ENCODE results near the gene MACO1. TPM values are rescaled to one million over a fixed set of nuclear protein-coding genes. Genes with fewer than 3 reads are reported as not detected.
"Not testable (repeated sequence)": the region's sequence is repeated elsewhere in the genome, so short reads cannot be mapped to it uniquely, and the experiment has no call there.

Gene MACO1, protein sequence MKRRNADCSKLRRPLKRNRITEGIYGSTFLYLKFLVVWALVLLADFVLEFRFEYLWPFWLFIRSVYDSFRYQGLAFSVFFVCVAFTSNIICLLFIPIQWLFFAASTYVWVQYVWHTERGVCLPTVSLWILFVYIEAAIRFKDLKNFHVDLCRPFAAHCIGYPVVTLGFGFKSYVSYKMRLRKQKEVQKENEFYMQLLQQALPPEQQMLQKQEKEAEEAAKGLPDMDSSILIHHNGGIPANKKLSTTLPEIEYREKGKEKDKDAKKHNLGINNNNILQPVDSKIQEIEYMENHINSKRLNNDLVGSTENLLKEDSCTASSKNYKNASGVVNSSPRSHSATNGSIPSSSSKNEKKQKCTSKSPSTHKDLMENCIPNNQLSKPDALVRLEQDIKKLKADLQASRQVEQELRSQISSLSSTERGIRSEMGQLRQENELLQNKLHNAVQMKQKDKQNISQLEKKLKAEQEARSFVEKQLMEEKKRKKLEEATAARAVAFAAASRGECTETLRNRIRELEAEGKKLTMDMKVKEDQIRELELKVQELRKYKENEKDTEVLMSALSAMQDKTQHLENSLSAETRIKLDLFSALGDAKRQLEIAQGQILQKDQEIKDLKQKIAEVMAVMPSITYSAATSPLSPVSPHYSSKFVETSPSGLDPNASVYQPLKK
- polyA plus RNA-seq (2013, experiment 1 of 4): 17.1 TPM
- polyA plus RNA-seq (2013, experiment 2 of 4): 20.4 TPM
- 14.4 TPM for polyA plus RNA-seq (2013, experiment 3 of 4)
- 16.0 TPM for polyA plus RNA-seq (2013, experiment 4 of 4)

DNA sequence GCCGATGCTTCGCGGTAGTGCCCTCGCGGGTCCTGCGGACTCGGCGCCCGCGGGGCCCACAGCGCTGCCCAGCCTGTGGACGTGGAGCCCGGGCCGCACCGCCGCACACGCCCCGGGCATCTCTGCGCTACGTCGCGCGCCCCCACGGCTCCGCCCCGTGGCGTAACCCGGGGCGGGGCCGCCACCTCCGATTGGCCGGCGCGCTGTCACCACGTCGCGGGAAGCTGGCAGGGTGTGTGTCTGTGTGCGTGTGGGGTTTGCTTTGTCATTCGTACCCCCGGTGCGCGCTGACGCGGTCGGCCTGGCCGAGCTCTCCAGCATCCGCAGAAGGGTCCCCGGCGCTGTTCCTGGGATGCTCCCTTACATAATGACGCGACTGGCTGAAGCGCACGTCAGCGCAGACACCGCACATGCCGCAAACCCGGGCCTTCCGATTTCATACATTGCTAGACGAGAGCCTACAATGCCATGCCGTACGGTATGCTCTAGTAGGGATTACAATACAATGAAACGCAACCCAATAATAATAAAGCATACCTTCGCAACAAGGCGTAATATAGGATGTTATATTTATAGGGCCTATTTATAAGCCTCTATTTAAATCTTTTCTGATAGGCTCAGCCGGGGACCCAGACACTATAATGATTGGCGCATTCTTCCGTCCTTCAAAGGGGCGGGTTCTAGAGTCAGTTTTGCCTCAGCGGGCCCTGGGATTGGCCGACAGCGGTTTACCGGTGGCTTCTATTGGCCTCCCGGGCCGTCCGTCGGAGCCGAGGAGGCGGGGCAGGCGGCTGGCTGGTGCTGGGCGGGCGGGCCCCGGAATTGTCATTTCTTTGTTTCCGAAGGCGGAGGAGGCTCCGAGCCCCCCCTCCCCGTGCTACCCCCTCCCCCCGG is at the start of gene MACO1:
MACO1 (plus strand) TSS at position 825 of the 894 bp plus-strand sequence. CDS start 202 bp downstream, outside the sequence.
- Histone ChIP-seq H3K4me3 (ENCODE audit: insufficient read depth, low read depth, low read length) (peak within 1 kb of the TSS; percentile 73), H3K9me3 (ENCODE audit: control insufficient read depth, low read length) (no peaks in the 10 kb centered on the region), H3K36me3 (ENCODE audit: control insufficient read depth, insufficient read depth, low read length) (no peaks in the 10 kb centered on the region), H3K4me1 (ENCODE audit: control insufficient read depth, insufficient read depth, low read length) (peaks cover 9% of the 10 kb centered on the region), H3K27me3 (ENCODE audit: control insufficient read depth, insufficient read depth, low read length, poor library complexity, severe bottlenecking) (peaks cover 18% of the 10 kb centered on the region), H3K27ac (ENCODE audit: insufficient read depth, low read depth, low read length, poor library complexity, severe bottlenecking) (peak within 1 kb of the TSS; percentile 78)
- 0% methylated on average over 84 of the region's 87 CpGs for WGBS, 2 experiments

DNA sequence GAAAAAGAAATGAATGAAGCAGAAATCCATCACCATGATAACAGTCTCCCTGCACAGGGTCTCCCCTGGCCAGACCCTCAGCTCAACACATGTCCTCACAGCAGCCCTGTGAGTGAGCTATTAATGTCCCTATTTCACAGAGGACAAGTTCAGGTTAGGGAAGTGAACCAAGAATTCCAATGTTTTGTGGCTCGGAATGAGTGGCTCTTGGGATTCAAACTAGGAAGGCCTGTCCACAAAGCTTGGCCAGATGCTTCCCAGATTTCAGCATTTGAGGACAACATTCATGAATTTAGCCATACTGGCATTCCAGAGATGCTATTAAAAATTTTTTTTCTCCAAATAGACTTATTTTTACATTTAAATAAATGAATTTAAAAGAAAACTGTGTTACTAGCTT is 48.2 kb upstream of the MACO1 start:
- WGBS, 2 experiments: 94 to 97% methylated on average over 1 of the region's 1 CpG
- H3K4me1 ChIP-seq (ENCODE audit: control insufficient read depth, insufficient read depth, low read length); H3K27ac ChIP-seq (ENCODE audit: insufficient read depth, low read depth, low read length, poor library complexity, severe bottlenecking); H3K27me3 ChIP-seq (ENCODE audit: control insufficient read depth, insufficient read depth, low read length, poor library complexity, severe bottlenecking); H3K4me3 ChIP-seq (ENCODE audit: insufficient read depth, low read depth, low read length); H3K9me3 ChIP-seq (ENCODE audit: control insufficient read depth, low read length); H3K36me3 ChIP-seq (ENCODE audit: control insufficient read depth, insufficient read depth, low read length): not testable (repeated sequence)

DNA sequence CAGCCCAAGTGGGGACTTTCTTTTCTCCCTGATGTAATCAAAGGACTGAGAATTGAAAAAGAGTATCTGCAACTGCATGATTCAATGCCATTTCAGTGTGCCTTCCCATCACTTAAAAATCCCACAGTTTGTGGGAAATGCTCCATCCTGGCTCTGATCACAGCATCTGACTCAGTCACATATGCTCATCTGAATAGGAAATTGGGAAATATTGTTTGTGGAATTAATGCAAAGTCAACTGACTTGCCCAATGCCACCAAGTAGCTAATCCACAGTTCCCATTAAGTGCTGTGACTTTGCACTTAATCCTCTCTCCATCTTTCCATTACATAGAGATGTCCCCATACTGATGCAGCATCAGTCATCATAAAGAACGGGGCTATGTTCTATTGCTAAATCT is 47.6 kb upstream of the MACO1 start:
- not testable (repeated sequence) for H3K4me3 ChIP-seq (ENCODE audit: insufficient read depth, low read depth, low read length); H3K4me1 ChIP-seq (ENCODE audit: control insufficient read depth, insufficient read depth, low read length); H3K27ac ChIP-seq (ENCODE audit: insufficient read depth, low read depth, low read length, poor library complexity, severe bottlenecking); H3K9me3 ChIP-seq (ENCODE audit: control insufficient read depth, low read length); H3K27me3 ChIP-seq (ENCODE audit: control insufficient read depth, insufficient read depth, low read length, poor library complexity, severe bottlenecking); H3K36me3 ChIP-seq (ENCODE audit: control insufficient read depth, insufficient read depth, low read length)
- 91 to 100% methylated on average over 1 of the region's 1 CpG for WGBS, 2 experiments

DNA sequence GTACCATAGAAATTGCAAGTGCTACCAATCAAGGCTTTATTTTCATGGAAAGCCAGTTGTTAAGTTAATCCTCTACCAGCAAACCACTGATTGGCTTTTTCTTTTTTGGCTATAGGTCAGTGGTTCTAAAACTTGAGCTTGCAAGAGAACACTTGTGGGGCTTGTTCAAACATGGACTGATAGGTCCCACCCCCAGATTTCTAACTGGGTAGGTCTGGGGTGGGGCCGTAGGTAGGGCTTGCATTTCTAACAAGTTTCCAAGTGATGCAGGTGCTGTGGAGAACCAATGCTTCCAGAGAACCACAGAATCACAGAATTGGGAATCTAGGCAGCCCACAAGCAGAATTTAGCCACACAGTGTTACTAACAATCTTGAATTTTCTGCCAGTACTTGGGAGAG is 46.8 kb upstream of the MACO1 start:
- no CpG with 5 or more reads among the region's 1 CpG for WGBS, 2 experiments
- not testable (repeated sequence) for H3K4me3 ChIP-seq (ENCODE audit: insufficient read depth, low read depth, low read length)

DNA sequence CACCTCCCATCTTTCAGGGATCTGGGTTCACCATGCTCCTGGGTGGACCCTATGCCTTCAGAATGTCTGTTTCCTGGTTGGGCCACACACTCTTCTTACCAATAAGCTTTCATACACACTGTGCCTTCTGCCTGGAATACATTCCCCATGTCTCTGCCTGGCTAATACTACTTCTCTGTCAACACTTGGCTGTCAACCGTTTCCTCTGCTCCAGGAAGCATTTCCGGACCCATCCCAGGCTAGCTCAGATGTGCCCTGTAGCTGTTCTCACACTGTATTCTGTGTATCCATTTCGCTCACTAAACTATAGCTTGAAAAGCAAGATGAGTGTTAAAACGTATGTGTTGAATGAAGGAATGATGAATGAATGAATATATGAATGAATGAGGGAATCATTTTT is 43.6 kb upstream of the MACO1 start:
- not testable (repeated sequence) for H3K4me1 ChIP-seq (ENCODE audit: control insufficient read depth, insufficient read depth, low read length); H3K27me3 ChIP-seq (ENCODE audit: control insufficient read depth, insufficient read depth, low read length, poor library complexity, severe bottlenecking); H3K4me3 ChIP-seq (ENCODE audit: insufficient read depth, low read depth, low read length); H3K9me3 ChIP-seq (ENCODE audit: control insufficient read depth, low read length); H3K27ac ChIP-seq (ENCODE audit: insufficient read depth, low read depth, low read length, poor library complexity, severe bottlenecking); H3K36me3 ChIP-seq (ENCODE audit: control insufficient read depth, insufficient read depth, low read length)
- 92 to 96% methylated on average over 4 of the region's 4 CpGs for WGBS, 2 experiments

More for the DNA sequence above, 46.8 kb upstream of the MACO1 start:
- not testable (repeated sequence) for H3K27me3 ChIP-seq (ENCODE audit: control insufficient read depth, insufficient read depth, low read length, poor library complexity, severe bottlenecking); H3K4me1 ChIP-seq (ENCODE audit: control insufficient read depth, insufficient read depth, low read length); H3K27ac ChIP-seq (ENCODE audit: insufficient read depth, low read depth, low read length, poor library complexity, severe bottlenecking); H3K36me3 ChIP-seq (ENCODE audit: control insufficient read depth, insufficient read depth, low read length); H3K9me3 ChIP-seq (ENCODE audit: control insufficient read depth, low read length)

DNA sequence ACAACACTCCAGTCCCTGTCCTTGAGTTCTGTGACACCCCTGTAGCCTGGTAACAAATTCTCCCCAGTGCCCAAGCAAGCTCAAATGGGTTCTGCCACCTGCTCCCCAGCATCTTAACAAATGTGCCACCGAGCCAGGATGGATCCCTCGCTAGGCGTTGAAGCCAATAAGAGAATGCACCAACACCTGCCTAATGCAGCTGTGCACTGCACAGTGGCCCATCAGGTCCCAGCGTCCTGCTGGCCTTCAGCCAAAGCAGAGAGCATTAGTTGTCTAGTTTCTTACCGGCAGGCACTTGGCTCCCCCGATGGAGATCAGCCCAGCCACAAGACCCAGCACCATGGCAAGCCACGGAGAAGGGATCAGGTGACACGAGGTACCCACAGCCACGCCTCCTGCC is 42.0 kb upstream of the MACO1 start:
- H3K9me3 ChIP-seq (ENCODE audit: control insufficient read depth, low read length); H3K27me3 ChIP-seq (ENCODE audit: control insufficient read depth, insufficient read depth, low read length, poor library complexity, severe bottlenecking); H3K4me3 ChIP-seq (ENCODE audit: insufficient read depth, low read depth, low read length); H3K4me1 ChIP-seq (ENCODE audit: control insufficient read depth, insufficient read depth, low read length); H3K27ac ChIP-seq (ENCODE audit: insufficient read depth, low read depth, low read length, poor library complexity, severe bottlenecking); H3K36me3 ChIP-seq (ENCODE audit: control insufficient read depth, insufficient read depth, low read length): not testable (repeated sequence)
- 88 to 92% methylated on average over 5 to 6 of the region's 9 CpGs for WGBS, 2 experiments

DNA sequence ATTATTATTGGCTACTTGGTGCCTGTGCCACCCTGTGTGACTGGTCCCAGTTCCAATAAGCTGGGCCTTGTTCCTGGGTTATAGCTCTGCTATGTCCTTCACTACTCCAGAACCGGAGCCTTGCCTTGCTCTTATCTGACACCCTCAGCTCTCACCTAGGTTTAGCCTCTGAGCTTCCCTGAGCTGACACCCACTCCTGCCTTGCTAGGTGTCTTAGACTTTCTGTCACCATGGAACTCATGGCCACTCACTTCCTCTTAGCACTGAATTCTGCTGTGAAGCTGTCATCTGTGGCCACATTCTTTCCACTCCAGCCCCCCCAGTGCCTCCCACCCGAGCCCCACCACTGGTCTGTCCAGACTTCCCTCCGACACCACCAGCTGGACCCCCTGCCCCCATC is 41.0 kb upstream of the MACO1 start:
- H3K4me1 ChIP-seq (ENCODE audit: control insufficient read depth, insufficient read depth, low read length); H3K27ac ChIP-seq (ENCODE audit: insufficient read depth, low read depth, low read length, poor library complexity, severe bottlenecking); H3K4me3 ChIP-seq (ENCODE audit: insufficient read depth, low read depth, low read length); H3K9me3 ChIP-seq (ENCODE audit: control insufficient read depth, low read length); H3K27me3 ChIP-seq (ENCODE audit: control insufficient read depth, insufficient read depth, low read length, poor library complexity, severe bottlenecking); H3K36me3 ChIP-seq (ENCODE audit: control insufficient read depth, insufficient read depth, low read length): not testable (repeated sequence)
- 88 to 92% methylated on average over 3 of the region's 3 CpGs for WGBS, 2 experiments

DNA sequence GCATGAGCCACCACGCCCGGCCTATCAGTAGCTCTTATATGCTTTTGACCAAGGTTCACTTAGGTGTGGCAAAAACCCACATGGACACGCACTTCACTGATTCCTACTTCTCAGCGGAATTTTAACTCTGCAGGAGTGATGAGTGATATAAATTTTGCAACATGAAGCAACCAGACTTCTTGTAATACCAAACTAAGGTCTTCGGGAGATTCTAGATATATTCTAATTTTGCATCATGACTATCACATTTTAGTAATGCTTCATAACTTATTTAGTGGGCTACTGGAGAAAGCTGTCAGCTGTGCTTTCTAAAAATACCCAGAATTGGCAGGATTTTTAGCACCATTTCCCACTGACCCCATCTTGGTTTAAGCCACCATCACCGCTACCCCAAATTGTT is 37.9 kb upstream of the MACO1 start:
- Histone ChIP-seq H3K27me3 (ENCODE audit: control insufficient read depth, insufficient read depth, low read length, poor library complexity, severe bottlenecking) (no peaks in the 10 kb centered on the region), H3K4me1 (ENCODE audit: control insufficient read depth, insufficient read depth, low read length) (no peaks in the 10 kb centered on the region), H3K27ac (ENCODE audit: insufficient read depth, low read depth, low read length, poor library complexity, severe bottlenecking) (no peak overlapping the region), H3K9me3 (ENCODE audit: control insufficient read depth, low read length) (no peaks in the 10 kb centered on the region), H3K4me3 (ENCODE audit: insufficient read depth, low read depth, low read length) (no peak overlapping the region), H3K36me3 (ENCODE audit: control insufficient read depth, insufficient read depth, low read length) (no peaks in the 10 kb centered on the region)
- WGBS, 2 experiments: 91 to 96% methylated on average over 4 to 6 of the region's 6 CpGs

DNA sequence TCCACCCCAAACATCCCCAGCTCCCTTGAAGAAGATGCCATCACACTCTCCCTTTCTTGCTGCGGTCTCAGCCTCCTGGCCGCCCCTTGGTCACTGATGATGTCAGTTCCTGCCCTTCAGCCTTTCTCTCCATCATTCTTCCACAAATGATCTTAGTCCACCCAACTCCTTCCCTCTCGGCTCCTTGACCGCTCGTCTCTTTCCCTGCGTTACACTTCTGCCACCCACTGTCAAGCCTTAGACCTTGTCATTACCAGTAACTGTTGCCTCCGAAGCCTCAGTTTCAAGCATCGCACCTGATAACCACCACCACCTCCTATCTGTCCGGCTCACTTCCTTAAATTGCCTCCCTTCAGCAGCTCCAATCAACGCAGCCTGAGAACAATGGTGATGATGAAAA is 33.1 kb upstream of the MACO1 start:
- not testable (repeated sequence) for H3K4me3 ChIP-seq (ENCODE audit: insufficient read depth, low read depth, low read length); H3K9me3 ChIP-seq (ENCODE audit: control insufficient read depth, low read length); H3K4me1 ChIP-seq (ENCODE audit: control insufficient read depth, insufficient read depth, low read length); H3K27ac ChIP-seq (ENCODE audit: insufficient read depth, low read depth, low read length, poor library complexity, severe bottlenecking); H3K27me3 ChIP-seq (ENCODE audit: control insufficient read depth, insufficient read depth, low read length, poor library complexity, severe bottlenecking); H3K36me3 ChIP-seq (ENCODE audit: control insufficient read depth, insufficient read depth, low read length)
- 81 to 90% methylated on average over 2 of the region's 10 CpGs for WGBS, 2 experiments

DNA sequence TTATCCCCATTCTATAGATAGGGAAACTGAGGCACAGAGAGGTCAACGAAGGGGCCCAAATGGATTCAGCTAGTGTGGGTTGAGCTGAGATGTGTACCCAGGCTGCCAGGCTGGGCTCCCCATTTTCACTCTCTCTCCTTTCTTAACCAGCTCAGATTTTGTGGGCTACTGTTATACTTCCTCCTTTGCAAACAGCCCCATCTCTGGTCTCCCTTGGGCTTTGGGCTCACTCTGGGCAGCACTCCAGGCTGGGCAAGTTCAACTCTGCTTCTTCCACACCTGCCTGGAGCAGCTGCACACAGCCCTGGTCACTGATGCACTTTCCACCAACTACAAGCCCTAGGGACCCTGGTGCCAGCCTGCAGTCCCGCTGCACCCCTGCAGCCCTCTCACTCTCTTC is 32.6 kb upstream of the MACO1 start:
- H3K27ac ChIP-seq (ENCODE audit: insufficient read depth, low read depth, low read length, poor library complexity, severe bottlenecking); H3K36me3 ChIP-seq (ENCODE audit: control insufficient read depth, insufficient read depth, low read length); H3K4me3 ChIP-seq (ENCODE audit: insufficient read depth, low read depth, low read length); H3K9me3 ChIP-seq (ENCODE audit: control insufficient read depth, low read length); H3K4me1 ChIP-seq (ENCODE audit: control insufficient read depth, insufficient read depth, low read length); H3K27me3 ChIP-seq (ENCODE audit: control insufficient read depth, insufficient read depth, low read length, poor library complexity, severe bottlenecking): not testable (repeated sequence)
- no CpG with 5 or more reads among the region's 2 CpGs for WGBS, 2 experiments
